ENCODE results near the gene SLC39A13.

The SLC39A13 gene

DNA sequence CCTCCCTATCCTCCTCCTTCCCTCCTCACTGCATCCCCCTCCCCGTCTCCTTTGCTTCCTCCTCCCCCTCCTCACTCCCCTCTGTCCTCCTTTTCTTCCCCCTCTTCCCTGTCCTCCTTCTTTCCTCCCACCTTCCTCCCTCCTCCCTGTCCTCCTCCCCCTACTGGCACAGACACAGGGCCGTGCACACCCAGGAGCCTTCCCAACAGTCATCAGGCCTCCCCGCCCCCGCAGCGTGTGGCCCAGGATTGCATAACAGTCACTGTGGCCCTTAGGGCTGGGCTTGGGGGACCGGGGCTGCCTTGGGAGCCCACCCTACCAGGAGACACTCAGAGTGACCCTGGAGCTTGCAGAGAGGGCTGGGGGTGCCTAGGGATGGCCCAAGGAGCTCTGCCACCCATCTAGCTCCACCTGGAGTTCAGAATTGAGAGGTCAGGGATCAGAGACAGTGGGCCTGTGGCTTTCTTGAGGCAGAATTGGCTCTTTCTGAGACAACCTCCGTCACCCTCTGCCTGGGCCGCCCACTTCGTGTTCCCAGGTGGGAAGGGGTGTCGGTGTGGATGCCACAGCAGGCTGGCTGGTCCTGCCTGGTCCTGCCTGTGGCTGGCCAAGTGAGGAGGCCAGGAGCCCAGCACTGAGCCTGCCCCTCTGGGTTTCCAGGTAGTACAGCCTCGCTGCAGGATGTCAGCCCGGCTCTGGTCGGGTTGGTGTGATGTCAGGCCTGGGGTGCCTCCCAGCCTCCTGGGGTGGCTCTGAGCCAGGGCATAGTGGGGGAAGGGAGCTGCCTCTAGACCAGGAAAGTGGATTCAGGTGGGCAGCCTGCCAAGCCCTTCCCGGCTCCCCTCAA, 31.6 kb upstream of the SLC39A13 start:
- peak; percentile 30 for DNase-seq (ENCODE audit: low read depth)
- H3K4me3 ChIP-seq (ENCODE audit: low read length), result no peak overlapping the region
- TF ChIP-seq, protein P1, sequence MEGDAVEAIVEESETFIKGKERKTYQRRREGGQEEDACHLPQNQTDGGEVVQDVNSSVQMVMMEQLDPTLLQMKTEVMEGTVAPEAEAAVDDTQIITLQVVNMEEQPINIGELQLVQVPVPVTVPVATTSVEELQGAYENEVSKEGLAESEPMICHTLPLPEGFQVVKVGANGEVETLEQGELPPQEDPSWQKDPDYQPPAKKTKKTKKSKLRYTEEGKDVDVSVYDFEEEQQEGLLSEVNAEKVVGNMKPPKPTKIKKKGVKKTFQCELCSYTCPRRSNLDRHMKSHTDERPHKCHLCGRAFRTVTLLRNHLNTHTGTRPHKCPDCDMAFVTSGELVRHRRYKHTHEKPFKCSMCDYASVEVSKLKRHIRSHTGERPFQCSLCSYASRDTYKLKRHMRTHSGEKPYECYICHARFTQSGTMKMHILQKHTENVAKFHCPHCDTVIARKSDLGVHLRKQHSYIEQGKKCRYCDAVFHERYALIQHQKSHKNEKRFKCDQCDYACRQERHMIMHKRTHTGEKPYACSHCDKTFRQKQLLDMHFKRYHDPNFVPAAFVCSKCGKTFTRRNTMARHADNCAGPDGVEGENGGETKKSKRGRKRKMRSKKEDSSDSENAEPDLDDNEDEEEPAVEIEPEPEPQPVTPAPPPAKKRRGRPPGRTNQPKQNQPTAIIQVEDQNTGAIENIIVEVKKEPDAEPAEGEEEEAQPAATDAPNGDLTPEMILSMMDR (IDR thresholded peaks at IDR 0.05; ENCODE audit: insufficient read depth, low read depth, low read length, missing control alignments), result no peak

GRCh38 chr11:47377571-47378009, 30.8 kb upstream of the SLC39A13 start:
- DNase-seq (ENCODE audit: low read depth), result no peak
- no peak overlapping the region for H3K4me3 ChIP-seq (ENCODE audit: low read length)
- TF ChIP-seq, protein P1 (IDR thresholded peaks at IDR 0.05; ENCODE audit: insufficient read depth, low read depth, low read length, missing control alignments), result no peak

GRCh38 chr11:47378010-47378835, 30.2 kb upstream of the SLC39A13 start, which contains the start of gene SPI1:
TSS of gene SPI1 (minus strand) at chr11:47378547. CDS start at chr11:47378353, 194 bp downstream.
- no peak for DNase-seq (ENCODE audit: low read depth)
- H3K4me3 ChIP-seq (ENCODE audit: low read length), result no peak within 1 kb of the TSS
- TF ChIP-seq, protein P1 (IDR thresholded peaks at IDR 0.05; ENCODE audit: insufficient read depth, low read depth, low read length, missing control alignments), result no peak

GRCh38 chr11:47378836-47379170, 29.6 kb upstream of the SLC39A13 start:
- no peak overlapping the region for H3K4me3 ChIP-seq (ENCODE audit: low read length)
- TF ChIP-seq, protein P1 (IDR thresholded peaks at IDR 0.05; ENCODE audit: insufficient read depth, low read depth, low read length, missing control alignments), result no peak
- DNase-seq (ENCODE audit: low read depth), result no peak

DNA sequence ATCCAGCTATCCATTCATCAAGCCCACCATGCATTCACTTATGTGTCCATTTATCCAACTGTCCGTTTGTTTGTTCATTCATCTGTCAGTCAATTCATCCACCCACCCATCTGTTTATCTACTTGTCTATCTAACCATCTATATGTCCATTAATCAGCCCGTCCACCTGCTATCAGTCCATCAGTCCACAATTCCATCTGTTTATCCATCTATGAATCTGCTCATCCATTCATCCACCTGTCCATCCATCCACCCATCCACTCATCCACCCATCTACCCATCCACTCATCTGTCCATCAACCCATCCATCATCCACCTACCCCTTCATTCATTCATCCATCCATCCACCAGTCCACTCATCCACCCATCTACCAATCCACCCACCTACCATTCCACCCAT, 29.1 kb upstream of the SLC39A13 start:
- no peak for DNase-seq (ENCODE audit: low read depth)
- TF ChIP-seq, protein P1 (IDR thresholded peaks at IDR 0.05; ENCODE audit: insufficient read depth, low read depth, low read length, missing control alignments), result no peak
- no peak overlapping the region for H3K4me3 ChIP-seq (ENCODE audit: low read length)

GRCh38 chr11:47380078-47380477, 28.3 kb upstream of the SLC39A13 start:
- no peak for DNase-seq (ENCODE audit: low read depth)
- no peak overlapping the region for H3K4me3 ChIP-seq (ENCODE audit: low read length)
- TF ChIP-seq, protein P1 (IDR thresholded peaks at IDR 0.05; ENCODE audit: insufficient read depth, low read depth, low read length, missing control alignments), result no peak

All from epithelial cell of esophagus (primary cell).